GM12878 (cell line): Measurements from ENCODE around the gene TLCD5.

Experiments
- GABPA ChIP-seq: IDR thresholded peaks from 2 replicates; pipeline ENCODE4 v1.6.1; 2014; ENCODE audit warnings: antibody characterized with exemption, low read depth, mild to moderate bottlenecking, inconsistent platforms
- LARP7 ChIP-seq: fragments of 450-650 bp; IDR thresholded peaks from 2 replicates; pipeline ENCODE4 v1.6.1; 2017; ENCODE audit warnings: mild to moderate bottlenecking
- MTA3 ChIP-seq: IDR thresholded peaks from 2 replicates; pipeline ENCODE4 v1.6.1; 2012; ENCODE audit warnings: low read length, inconsistent platforms, borderline replicate concordance
- POLR2A ChIP-seq: IDR thresholded peaks from 2 replicates; pipeline ENCODE4 v1.6.1; 2011; ENCODE audit warnings: low read depth, mild to moderate bottlenecking, low read length
- ZNF217 ChIP-seq: fragments of 450-650 bp; IDR thresholded peaks from 2 replicates; pipeline ENCODE4 v1.6.1; 2017; ENCODE audit warnings: antibody characterized with exemption, mild to moderate bottlenecking
- ZNF384 ChIP-seq: IDR thresholded peaks from 2 replicates; pipeline ENCODE4 v1.6.1; 2012; ENCODE audit warnings: low read depth, mild to moderate bottlenecking, low read length, improper control_type of control experiment, borderline replicate concordance

- TF ChIP-seq POLR2A (peak; percentile 67), GABPA (peak; percentile 69), MTA3 (no peak), ZNF384 (no peak), ZNF217 (peak; percentile 64), LARP7 (peak; percentile 86)
Observed at GRCh38 chr11:120335908-120336640, 11.0 kb downstream of the TLCD5 start, which contains the start of gene ARHGEF12.
